ENCODE measurements around the gene XXYLT1.

DNA sequence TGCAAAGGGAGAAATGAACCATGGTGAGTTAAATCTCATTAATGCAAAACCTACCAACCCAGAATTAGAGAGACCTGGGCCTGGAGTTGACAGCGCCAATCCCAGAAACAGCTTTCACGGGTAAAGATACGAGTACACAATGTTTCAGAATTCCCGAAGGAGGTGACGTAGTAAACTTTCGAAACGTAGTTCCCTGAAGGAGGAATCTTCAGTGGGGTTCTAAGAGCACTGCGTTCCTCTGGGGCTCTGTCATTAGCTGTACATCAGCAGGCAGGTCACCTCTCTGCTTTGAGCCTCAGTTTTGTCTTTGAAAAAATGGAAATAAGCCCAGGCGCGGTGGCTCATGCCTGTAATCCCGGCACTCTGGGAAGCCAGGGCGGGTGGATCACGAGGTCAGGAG is 152.3 kb downstream of the XXYLT1 start:
- TF ChIP-seq POLR2A (IDR thresholded peaks at IDR 0.05) (no peak), CTCF (IDR thresholded peaks at IDR 0.05) (no peak)

Measured in right lobe of liver (tissue), 4 donors.